NCI-H2196 treated with DMSO at 0.1 percent for 48 hours (cell line): ENCODE data around the gene RNASEH2A.

Source experiments
- DNase-seq: peaks from one replicate; lab custom pipeline; 2025; ENCODE audit not compliant: unreplicated experiment; lab: John Stamatoyannopoulos, UW

RNASEH2A gene

DNA sequence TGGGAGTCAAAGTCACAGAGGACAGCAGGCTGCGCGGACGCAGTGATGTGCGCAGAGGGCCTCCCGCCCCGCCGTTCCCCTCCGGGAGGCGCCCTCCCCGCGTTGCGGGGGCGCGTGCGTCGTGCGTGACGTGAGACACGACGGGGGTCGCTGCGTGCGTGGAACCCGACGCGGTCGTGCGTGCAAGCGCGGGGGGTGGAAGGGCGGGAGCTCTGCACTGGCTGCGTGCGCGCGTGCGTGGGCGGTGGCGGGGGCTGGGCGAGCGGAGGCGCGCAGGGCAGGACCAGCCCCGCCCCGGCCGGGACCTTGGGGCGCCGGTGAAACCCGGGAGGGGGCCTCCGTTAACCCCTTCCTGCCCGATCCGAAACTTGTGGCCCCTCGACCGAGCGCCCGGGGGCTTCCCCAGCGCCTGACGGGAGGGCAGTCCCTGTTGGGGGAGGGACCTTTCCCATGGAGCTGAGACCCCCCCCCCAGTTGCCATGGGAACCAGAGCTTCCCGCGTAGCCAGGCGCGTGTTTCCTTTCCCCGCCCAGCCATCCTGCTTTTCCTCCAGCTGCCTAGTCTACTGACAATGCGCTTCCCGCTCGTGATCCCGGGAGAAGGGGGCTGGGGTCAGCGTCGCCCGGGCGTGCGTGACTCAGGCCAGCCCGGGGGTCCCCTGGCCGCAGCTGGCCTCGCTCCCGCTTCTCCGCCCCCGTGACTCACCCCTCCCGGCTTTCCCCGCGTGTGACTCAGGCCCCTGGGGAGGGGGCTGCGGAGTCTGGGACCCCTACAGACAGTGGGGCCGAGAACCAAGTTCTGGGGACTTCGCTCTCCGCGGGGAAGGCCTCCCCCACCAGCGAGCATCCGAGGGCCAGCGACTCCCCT, 23.7 kb upstream of the RNASEH2A start:
- peak; percentile 70 for DNase-seq

DNA sequence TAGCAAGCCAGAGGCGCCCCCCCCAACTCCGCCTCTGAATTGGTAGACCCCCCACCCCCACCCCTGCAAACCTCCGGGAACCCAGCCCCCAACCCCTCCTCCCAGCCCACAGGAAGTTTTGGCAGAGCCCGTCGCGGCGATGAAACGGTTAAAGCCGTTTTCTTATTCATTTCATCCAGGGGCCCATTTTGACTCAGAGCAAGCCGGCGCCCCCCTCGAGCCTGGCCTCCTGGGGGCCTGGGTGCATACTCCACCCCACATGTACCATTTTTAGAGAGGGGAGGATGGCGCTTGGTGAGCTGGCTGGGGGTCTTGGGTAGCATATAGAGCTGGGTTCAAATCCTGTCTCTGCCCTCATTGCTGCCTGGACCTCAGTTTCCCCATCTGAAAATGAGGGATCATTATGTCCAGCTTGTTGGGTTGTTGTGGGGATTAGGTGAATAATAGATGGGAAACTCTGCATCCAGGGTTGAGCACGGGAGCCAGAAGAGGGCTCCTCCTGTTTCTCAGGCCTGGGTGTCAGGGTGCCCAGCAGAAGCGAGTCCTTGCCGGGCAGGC, 23.0 kb upstream of the RNASEH2A start:
- no peak for DNase-seq

DNA sequence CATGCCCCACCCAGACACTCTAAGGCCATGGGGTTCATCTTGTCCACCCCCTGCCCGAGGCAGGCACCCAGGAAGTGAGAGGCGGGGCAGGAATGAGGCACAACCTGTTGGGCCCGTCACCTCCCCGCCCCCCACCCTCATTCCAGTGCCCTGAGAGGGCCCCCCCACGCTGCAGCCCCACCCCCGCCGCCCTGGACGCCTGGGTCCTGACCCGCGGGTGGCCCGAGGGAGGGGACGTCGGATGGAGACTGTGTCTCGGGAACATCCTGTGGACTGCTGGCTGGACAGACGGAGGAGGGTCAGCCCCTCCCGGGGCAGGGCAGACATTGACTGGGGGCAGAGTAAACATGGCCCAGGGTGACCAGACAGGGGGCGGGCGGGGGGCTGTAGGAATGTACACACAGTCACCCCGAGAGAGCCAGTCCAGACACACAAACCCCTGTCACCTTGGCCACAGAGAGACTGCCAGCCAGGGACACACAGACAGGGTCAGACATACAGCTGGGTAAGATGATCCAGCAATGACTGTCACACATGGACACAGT, 22.5 kb upstream of the RNASEH2A start:
- DNase-seq = no peak

- DNase-seq = no peak
Measured at GRCh38 chr19:12784394-12784870, 22.0 kb upstream of the RNASEH2A start.

GRCh38 chr19:12784871-12785430, 21.4 kb upstream of the RNASEH2A start:
- no peak for DNase-seq

- no peak for DNase-seq
Measured at GRCh38 chr19:12785431-12786031, 20.9 kb upstream of the RNASEH2A start.

DNA sequence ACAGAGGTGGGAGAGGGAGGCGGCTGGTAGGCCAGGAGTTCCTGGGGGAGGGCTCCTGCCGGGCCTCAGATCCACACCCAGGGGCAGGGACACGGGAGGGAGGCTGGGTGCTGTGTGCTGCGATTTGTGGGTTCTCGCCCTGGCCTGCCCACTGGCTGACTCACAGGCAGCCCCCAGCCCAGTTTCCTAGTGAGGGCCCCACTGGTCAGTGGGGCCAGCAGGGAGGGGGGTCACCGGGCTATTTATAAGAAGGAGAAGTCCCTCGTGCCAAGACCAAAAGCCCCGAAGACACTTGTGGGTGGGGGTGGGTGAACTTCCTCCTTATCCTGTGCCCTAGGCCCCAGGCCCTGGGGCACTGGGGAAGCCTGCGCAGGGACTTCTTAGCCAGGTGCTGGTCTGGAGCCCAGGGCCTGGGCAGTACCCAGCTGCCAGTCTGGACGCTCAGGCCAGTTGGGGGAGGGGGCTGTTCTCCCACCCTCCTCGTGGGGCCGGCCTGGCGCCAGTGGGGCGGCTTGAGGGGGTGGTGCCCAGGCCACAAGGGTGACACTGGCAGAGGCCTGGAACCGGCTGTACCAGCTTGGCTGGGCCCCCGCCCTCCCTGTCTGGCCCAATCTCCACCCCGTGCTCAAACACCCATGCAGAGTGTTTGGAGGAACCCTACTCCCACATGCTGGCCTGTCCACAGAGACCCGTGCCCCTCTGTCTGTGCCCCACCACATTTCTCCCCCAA, 20.1 kb upstream of the RNASEH2A start:
- no peak for DNase-seq

DNA sequence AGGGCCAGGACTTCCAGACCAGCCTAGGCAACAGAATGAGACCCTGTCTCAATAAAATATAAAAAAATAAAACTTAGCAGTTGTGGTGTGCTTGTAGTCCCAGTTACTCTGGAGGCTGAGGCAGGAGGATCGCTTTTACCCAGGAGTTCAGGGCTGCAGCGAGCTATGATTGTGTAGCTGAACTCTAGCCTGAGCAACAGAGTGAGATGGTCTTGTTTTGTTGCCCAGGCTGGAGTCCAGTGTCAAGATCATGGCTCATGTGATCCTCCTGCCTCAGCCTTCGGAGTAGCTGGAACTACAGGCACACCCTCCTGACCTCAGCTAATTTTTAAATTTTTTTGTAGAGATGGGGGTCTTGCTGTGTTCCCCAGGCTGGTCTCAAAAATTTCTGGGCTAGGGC, 19.4 kb upstream of the RNASEH2A start:
- no peak for DNase-seq

- no peak for DNase-seq
Measured at GRCh38 chr19:12787458-12787857, 18.9 kb upstream of the RNASEH2A start.

DNA sequence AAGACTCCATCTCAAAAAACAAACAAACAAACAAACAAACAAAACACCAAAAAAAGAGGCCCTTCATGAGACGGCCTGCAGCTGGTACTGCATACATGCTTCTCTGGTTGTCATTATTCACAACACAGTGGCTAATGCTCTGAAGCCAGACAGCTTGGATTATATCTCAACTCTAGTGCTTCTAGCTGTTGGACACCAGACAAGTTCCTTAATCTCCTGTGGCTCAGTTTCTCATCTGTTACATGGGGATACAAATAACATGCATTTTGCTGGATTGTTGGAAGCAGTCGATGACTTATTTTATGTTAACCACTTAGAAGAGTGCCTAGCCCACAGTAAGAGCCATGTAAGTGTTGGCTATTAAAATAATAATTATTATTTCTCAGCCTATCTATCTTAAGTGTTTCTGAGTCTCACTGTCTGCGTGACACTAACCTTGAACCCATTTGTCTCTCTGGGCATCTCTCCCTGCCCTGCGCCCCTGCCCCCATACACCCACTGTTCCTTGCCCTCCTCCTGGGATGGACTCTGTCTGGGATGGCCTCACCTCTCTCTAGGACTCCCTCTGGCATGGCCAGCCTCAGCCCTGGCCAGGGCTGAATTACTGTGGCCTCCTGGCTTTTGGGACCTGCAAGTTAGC, 18.2 kb upstream of the RNASEH2A start:
- DNase-seq = no peak

GRCh38 chr19:12788682-12789097, 17.7 kb upstream of the RNASEH2A start:
- DNase-seq = peak; percentile 60

DNA sequence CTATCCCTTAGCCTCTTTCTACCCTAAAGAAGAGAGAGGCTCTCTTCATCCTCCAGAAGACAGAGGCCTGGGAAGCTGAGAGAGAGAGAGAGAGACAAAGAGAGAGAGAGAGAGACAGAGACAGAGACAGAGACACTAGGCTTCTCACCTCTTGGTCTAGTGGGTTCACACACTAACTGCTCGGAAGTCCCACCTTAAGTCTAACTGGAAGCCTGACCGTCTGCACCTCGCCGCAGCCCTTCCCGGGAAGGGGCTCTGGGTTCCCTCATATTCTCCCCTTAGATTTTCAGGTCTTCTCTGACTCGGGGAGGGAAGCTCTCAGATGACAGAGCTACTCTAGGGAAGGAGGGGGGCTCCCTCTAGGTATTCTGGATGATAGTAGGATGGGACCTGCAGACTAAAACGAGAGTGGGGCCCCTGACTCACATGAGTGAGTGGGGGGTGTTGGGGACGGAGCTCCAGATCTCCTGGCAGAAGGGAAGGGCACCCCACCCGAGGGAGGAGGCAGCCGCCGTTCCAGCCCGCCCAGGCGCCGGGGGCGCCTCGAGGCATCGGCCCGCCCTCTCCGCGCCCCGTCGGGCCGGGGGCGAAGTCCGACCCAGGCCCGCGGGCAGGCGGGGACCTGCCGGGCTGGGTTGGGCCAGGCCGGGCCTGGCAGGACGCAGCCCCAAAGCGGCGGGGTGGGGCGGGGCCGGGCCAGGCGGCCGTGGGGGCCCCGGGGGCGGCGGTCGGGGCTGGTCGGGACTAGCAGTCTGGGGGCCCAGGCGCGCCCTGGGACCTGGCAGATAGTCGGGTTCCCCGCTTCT, 17.1 kb upstream of the RNASEH2A start:
- DNase-seq = no peak

DNA sequence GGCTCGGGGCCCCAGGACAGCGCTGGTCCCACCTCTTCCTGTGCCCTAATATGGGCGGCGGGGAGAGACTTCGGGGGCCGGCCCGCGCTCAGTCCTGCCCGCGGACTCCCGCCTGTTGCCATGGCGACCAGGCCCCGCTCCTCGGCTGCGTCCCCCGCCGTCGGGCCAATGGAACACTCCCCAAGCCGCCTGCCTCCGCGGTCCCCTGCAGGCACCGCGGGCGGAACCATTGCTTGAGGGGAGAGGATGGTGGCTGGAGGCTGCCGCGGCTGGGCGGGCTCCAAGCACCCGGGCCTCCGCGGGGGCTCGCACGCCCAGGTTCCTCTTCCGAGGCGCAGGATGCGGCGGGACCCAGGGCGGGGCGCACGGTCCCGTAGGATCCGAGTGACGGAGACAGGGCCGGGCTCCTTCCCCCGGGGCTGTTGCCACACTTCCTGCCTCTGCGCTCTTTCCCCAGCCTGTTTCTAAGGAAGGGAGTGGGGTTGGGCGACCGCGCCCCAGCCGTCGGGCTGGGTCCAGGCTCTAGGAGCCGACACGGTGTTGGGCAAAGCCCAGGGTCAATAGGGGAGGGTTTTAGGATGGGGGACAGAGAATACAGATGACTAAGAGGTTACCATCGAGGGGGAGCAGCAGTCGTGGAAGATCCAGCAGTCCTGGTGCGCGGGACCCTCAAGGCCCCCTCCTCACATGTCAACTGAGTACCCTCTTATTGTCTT, 16.3 kb upstream of the RNASEH2A start:
- peak; percentile 94 for DNase-seq

GRCh38 chr19:12790628-12791344, 15.6 kb upstream of the RNASEH2A start:
- DNase-seq = no peak

DNA sequence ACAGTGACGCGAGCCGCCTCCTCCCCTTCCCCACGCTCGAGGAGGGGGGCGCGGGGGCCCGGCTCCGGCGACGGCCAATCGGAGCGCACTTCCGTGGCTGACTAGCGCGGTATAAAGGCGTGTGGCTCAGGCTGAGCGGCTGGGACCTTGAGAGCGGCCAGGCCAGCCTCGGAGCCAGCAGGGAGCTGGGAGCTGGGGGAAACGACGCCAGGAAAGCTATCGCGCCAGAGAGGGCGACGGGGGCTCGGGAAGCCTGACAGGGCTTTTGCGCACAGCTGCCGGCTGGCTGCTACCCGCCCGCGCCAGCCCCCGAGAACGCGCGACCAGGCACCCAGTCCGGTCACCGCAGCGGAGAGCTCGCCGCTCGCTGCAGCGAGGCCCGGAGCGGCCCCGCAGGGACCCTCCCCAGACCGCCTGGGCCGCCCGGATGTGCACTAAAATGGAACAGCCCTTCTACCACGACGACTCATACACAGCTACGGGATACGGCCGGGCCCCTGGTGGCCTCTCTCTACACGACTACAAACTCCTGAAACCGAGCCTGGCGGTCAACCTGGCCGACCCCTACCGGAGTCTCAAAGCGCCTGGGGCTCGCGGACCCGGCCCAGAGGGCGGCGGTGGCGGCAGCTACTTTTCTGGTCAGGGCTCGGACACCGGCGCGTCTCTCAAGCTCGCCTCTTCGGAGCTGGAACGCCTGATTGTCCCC, 14.9 kb upstream of the RNASEH2A start, which contains the start of gene JUNB:
JUNB (plus strand) TSS at position 142 of the 706 bp plus-strand sequence; CDS start at position 428, 286 bp downstream.
- DNase-seq = peak; percentile 88

- DNase-seq = peak; percentile 40
Measured at GRCh38 chr19:12792051-12792852, 14.1 kb upstream of the RNASEH2A start.

DNA sequence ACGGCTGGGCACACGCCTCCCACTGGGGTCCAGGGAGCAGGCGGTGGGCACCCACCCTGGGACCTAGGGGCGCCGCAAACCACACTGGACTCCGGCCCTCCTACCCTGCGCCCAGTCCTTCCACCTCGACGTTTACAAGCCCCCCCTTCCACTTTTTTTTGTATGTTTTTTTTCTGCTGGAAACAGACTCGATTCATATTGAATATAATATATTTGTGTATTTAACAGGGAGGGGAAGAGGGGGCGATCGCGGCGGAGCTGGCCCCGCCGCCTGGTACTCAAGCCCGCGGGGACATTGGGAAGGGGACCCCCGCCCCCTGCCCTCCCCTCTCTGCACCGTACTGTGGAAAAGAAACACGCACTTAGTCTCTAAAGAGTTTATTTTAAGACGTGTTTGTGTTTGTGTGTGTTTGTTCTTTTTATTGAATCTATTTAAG, 13.5 kb upstream of the RNASEH2A start:
- no peak for DNase-seq
